ENCODE measurements around the gene VAV3.

GRCh38 chr1:107546576-107546975, 418.4 kb downstream of the VAV3 start:
- TF ChIP-seq EZH2phosphoT487 (IDR thresholded peaks at IDR 0.05; ENCODE audit: insufficient read depth, low read depth) (no peak), EZH2 (IDR thresholded peaks at IDR 0.05; ENCODE audit: insufficient read depth, poor library complexity, severe bottlenecking) (no peak)
